Measurements from ENCODE around the gene SRSF11. TPM values are rescaled to one million over a fixed set of nuclear protein-coding genes. Genes with fewer than 3 reads are reported as not detected.

SRSF11 gene
- total and polyA plus RNA-seq, 8 donors = 42.8 to 436 (median 265) TPM

DNA sequence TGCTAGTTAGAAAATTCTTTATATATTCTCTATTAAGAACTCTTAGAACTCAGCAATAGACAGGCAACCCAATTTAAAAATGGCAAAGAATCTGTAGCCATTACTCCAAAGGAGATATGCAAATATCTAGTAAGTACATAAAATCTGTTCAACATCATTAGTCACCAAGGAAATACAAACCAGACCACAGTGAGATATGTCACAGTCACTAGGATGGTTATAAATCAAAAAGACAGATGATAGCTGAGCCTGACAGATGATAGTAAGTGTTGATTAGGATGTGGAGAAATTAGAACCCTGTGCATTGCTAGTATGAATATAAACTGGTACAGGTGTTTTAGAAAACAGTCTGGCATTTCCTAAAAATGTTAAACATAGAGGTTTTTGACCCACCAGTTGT, 26.6 kb downstream of the SRSF11 start:
- peaks cover 51 to 100% (median 100%) of the 10 kb centered on the region in 4 donors for H3K36me3 ChIP-seq
- no peaks in the 10 kb centered on the region for H3K27me3 ChIP-seq
- no peaks in the 10 kb centered on the region for H3K4me1 ChIP-seq
- H3K27ac ChIP-seq = no peak overlapping the region
- intact Hi-C loops (cut with DNase I; ENCODE audit: low total_unique reads) = no loop called here
- H3K9me3 ChIP-seq = no peaks in the 10 kb centered on the region
- H3K4me3 ChIP-seq = no peak overlapping the region
- no peak for DNase-seq
- TF ChIP-seq POLR2AphosphoS5 (IDR thresholded peaks at IDR 0.05) (no peak), EP300 (IDR thresholded peaks at IDR 0.05) (no peak)

DNA sequence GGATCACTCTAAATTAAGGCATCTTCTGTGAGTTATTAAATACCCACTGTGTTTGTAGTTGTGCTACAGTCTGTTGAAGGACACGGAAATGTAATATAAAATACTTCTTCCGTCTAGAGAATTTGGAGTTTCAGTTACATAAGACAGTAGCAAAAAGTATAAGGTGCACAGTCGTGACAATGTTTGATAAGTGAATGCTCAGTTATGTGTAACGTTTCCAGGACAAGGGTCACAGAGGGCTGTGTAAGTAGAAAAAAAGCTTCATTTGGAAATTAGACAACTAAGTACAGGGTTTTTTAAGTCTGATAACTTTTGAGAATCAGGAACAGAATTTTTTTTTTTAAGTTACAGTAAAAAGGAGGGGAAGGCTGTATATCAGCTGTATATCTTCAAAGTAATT, 27.5 kb downstream of the SRSF11 start:
- H3K4me1 ChIP-seq = no peaks in the 10 kb centered on the region
- no peak for DNase-seq
- no peaks in the 10 kb centered on the region for H3K9me3 ChIP-seq
- no peak overlapping the region for H3K27ac ChIP-seq
- intact Hi-C loops (cut with DNase I; ENCODE audit: low total_unique reads) = no loop called here
- no peak overlapping the region for H3K4me3 ChIP-seq
- TF ChIP-seq, protein P1, sequence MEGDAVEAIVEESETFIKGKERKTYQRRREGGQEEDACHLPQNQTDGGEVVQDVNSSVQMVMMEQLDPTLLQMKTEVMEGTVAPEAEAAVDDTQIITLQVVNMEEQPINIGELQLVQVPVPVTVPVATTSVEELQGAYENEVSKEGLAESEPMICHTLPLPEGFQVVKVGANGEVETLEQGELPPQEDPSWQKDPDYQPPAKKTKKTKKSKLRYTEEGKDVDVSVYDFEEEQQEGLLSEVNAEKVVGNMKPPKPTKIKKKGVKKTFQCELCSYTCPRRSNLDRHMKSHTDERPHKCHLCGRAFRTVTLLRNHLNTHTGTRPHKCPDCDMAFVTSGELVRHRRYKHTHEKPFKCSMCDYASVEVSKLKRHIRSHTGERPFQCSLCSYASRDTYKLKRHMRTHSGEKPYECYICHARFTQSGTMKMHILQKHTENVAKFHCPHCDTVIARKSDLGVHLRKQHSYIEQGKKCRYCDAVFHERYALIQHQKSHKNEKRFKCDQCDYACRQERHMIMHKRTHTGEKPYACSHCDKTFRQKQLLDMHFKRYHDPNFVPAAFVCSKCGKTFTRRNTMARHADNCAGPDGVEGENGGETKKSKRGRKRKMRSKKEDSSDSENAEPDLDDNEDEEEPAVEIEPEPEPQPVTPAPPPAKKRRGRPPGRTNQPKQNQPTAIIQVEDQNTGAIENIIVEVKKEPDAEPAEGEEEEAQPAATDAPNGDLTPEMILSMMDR (IDR thresholded peaks at IDR 0.05) = no peak
- no peak for TF ChIP-seq POLR2AphosphoS5 (IDR thresholded peaks at IDR 0.05)
- no peak for TF ChIP-seq EP300 (IDR thresholded peaks at IDR 0.05)
- TF ChIP-seq POLR2A (IDR thresholded peaks at IDR 0.05) = no peak
- 61 to 72% (median 69%) methylated on average over 4 of the region's 4 CpGs for WGBS, 5 donors
- peaks cover 51 to 100% (median 99%) of the 10 kb centered on the region in 4 donors for H3K36me3 ChIP-seq
- no peaks in the 10 kb centered on the region for H3K27me3 ChIP-seq

DNA sequence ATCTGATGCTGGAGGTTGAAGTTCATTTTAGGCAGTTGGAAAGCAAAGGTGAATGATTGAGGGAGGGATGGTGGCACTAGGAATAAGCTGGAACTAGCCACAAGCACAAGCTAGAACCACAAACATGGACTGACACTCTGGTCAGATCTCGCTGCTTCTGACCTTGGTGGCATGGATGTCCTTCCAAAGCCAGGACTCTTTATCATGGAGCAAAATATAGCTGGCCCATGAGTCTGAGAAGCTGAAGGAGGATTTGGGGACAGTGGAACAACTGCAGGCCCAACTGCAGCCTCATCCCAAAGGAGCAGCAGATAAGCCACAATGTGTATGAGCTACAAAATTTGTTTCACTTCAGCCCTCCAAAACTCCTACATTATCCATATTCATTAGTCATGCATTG, 35.5 kb downstream of the SRSF11 start:
- no peak for DNase-seq
- TF ChIP-seq, protein P1 (IDR thresholded peaks at IDR 0.05) = no peak
- TF ChIP-seq POLR2A (IDR thresholded peaks at IDR 0.05) (no peak), POLR2AphosphoS5 (IDR thresholded peaks at IDR 0.05) (no peak)
- Histone ChIP-seq H3K9me3 (no peaks in the 10 kb centered on the region), H3K27me3 (no peaks in the 10 kb centered on the region), H3K36me3 (peaks cover 6 to 33% (median 29%) of the 10 kb centered on the region in 4 donors), H3K4me1 (no peaks in the 10 kb centered on the region), H3K27ac (no peak overlapping the region), H3K4me3 (no peak overlapping the region)
- intact Hi-C loops (cut with DNase I; ENCODE audit: low total_unique reads) = no loop called here
- WGBS, 5 donors = 68 to 100% (median 90%) methylated on average over 1 of the region's 1 CpG

DNA sequence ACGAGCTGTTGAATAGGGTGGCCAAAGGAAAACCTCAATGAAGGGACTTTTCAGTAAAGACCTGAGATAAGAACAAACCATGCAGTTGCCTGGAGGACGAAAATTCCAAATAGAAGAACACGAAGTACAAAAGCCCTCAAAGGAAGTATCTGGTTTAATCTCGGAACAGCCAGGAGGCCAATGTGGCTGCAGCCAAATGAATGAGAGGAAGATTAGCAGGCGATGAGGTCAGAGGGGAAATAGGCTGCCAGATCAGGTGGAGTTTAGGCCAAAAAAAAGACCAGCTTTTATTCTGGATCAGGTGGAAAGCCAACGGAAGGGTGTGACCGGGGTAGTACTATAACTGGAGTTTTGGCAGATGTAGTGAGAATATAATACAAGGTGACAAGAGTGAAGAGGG, 43.7 kb downstream of the SRSF11 start:
- 63 to 87% (median 68%) methylated on average over 7 of the region's 7 CpGs for WGBS, 5 donors
- H3K27me3 ChIP-seq = no peaks in the 10 kb centered on the region
- DNase-seq = no peak
- no peak overlapping the region for H3K27ac ChIP-seq
- no peaks in the 10 kb centered on the region for H3K4me1 ChIP-seq
- intact Hi-C loops (cut with DNase I; ENCODE audit: low total_unique reads) = no loop called here
- H3K9me3 ChIP-seq = peaks cover 0 to 8% (median 2%) of the 10 kb centered on the region in 4 donors
- H3K36me3 ChIP-seq = peaks cover 0 to 62% (median 42%) of the 10 kb centered on the region in 4 donors
- H3K4me3 ChIP-seq = no peak overlapping the region
- no peak for TF ChIP-seq POLR2A (IDR thresholded peaks at IDR 0.05)
- TF ChIP-seq, protein P1 (IDR thresholded peaks at IDR 0.05) = no peak
- no peak for TF ChIP-seq POLR2AphosphoS5 (IDR thresholded peaks at IDR 0.05)
- TF ChIP-seq EP300 (IDR thresholded peaks at IDR 0.05) = no peak

DNA sequence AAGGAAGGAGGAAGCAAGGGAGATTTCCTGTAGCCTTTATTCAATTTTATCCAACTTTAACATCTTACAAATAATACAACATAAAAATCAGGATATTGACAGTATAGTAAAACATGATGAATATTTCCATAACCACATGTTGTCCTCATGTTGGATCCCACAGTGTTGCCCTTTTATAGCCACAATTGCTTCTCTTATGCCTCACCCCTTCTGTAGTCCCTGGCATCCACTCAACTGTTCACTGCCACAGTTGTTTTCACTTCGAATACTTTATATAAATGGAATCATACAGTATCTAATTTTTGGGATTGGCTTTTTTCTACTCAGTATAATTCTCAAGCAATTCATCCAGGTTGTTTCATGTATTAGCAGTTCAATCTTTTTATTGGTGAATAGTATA, 44.8 kb downstream of the SRSF11 start:
- TF ChIP-seq POLR2AphosphoS5 (IDR thresholded peaks at IDR 0.05) = no peak
- TF ChIP-seq, protein P1 (IDR thresholded peaks at IDR 0.05) = no peak
- TF ChIP-seq POLR2A (IDR thresholded peaks at IDR 0.05) = no peak
- TF ChIP-seq EP300 (IDR thresholded peaks at IDR 0.05) = no peak
- Histone ChIP-seq H3K4me3 (no peak overlapping the region), H3K36me3 (peaks cover 0 to 65% (median 50%) of the 10 kb centered on the region in 4 donors), H3K4me1 (no peaks in the 10 kb centered on the region), H3K27ac (no peak overlapping the region), H3K9me3 (peaks cover 0 to 8% (median 2%) of the 10 kb centered on the region in 4 donors), H3K27me3 (no peaks in the 10 kb centered on the region)
- intact Hi-C loops (cut with DNase I; ENCODE audit: low total_unique reads) = no loop called here
- DNase-seq = no peak
- WGBS, 5 donors = 87 to 96% (median 92%) methylated on average over 1 of the region's 1 CpG

Data from stomach (tissue), 9 donors.